Keratinocyte (primary cell): ENCODE data around the gene KIF3A. TPM values are rescaled to one million over a fixed set of nuclear protein-coding genes. Genes with fewer than 3 reads are reported as not detected.

Source experiments
- DNase-seq: peaks from one replicate; pipeline ENCODE4 v3.0.0-alpha.2; 2011; ENCODE audit warnings: low read depth, missing footprints, low spot score
- FAIRE-seq: peaks from 2 replicates; lab custom pipeline; 2011; peaks lifted over from hg19 to GRCh38; lab: Jason Lieb, UNC
- H2AFZ ChIP-seq: 2 replicates; pipeline ENCODE4 v1.6.0; 2012; ENCODE audit warnings: low read length, control low read depth, inconsistent platforms; ENCODE audit not compliant: control insufficient read depth
- H3K27ac ChIP-seq: 2 replicates; pipeline ENCODE4 v1.5.1; 2011; ENCODE audit warnings: low read length; ENCODE audit not compliant: control insufficient read depth, insufficient read depth
- H3K27me3 ChIP-seq: 3 replicates; pipeline ENCODE4 v1.6.0; 2011; ENCODE audit warnings: low read length; ENCODE audit not compliant: control insufficient read depth, insufficient read depth; ENCODE audit errors: extremely low read depth
- H3K36me3 ChIP-seq, 2 experiments: 2 replicates in 1 of 2; 3 replicates in 1 of 2; pipeline ENCODE4 v1.5.1; 2011; ENCODE audit warnings: low read length in 2 of 2, mild to moderate bottlenecking in 1 of 2; ENCODE audit not compliant: control insufficient read depth in 2 of 2, insufficient read depth in 2 of 2; ENCODE audit errors: extremely low read depth in 1 of 2
- H3K4me1 ChIP-seq: 3 replicates; pipeline ENCODE4 v1.5.1; 2011; ENCODE audit warnings: low read length; ENCODE audit not compliant: control insufficient read depth, insufficient read depth; ENCODE audit errors: extremely low read depth
- H3K4me2 ChIP-seq: 3 replicates; pipeline ENCODE4 v1.6.0; 2011; ENCODE audit warnings: low read depth, low read length; ENCODE audit not compliant: control insufficient read depth, insufficient read depth; ENCODE audit errors: extremely low read depth
- H3K4me3 ChIP-seq, 3 experiments: fragments of 200-600 bp in 1 of 3; sonication (generic) in 1 of 3; 2 replicates in 2 of 3; 3 replicates in 1 of 3; pipeline ENCODE4 v1.5.1; 2011 to 2016; ENCODE audit warnings: low read length in 3 of 3, mild to moderate bottlenecking in 3 of 3, control low read depth in 2 of 3, inconsistent platforms in 1 of 3, low read depth in 1 of 3, mixed read lengths in 1 of 3, mixed run types in 1 of 3, moderate library complexity in 1 of 3; ENCODE audit not compliant: control insufficient read depth in 2 of 3, insufficient read depth in 2 of 3; ENCODE audit errors: extremely low read depth in 1 of 3
- H3K79me2 ChIP-seq: 2 replicates; pipeline ENCODE4 v1.6.0; 2012; ENCODE audit warnings: low read length; ENCODE audit not compliant: control insufficient read depth, insufficient read depth
- H3K9ac ChIP-seq: 3 replicates; pipeline ENCODE4 v1.6.0; 2011; ENCODE audit warnings: low read length; ENCODE audit not compliant: control insufficient read depth, insufficient read depth; ENCODE audit errors: extremely low read depth
- H3K9me1 ChIP-seq: 3 replicates; pipeline ENCODE4 v1.6.0; 2011; ENCODE audit warnings: low read length; ENCODE audit not compliant: control insufficient read depth, insufficient read depth; ENCODE audit errors: extremely low read depth
- H3K9me3 ChIP-seq: 2 replicates; pipeline ENCODE4 v1.5.1; 2012; ENCODE audit warnings: low read depth, low read length; ENCODE audit not compliant: control insufficient read depth
- H4K20me1 ChIP-seq: 3 replicates; pipeline ENCODE4 v1.6.0; 2011; ENCODE audit warnings: low read length; ENCODE audit not compliant: control insufficient read depth, insufficient read depth; ENCODE audit errors: extremely low read depth
- CTCF ChIP-seq, 3 experiments: IDR thresholded peaks in 1 of 3; conservative IDR thresholded peaks in 1 of 3; optimal IDR thresholded peaks in 1 of 3; 2 replicates in 2 of 3; 3 replicates in 1 of 3; pipeline versions ENCODE3 to v1.5.1; 2011; ENCODE audit warnings: low read length in 3 of 3, mild to moderate bottlenecking in 3 of 3, moderate library complexity in 2 of 3, control low read depth in 1 of 3, inconsistent platforms in 1 of 3; ENCODE audit not compliant: insufficient read depth in 2 of 3; ENCODE audit errors: extremely low read depth in 1 of 3
- EZH2 ChIP-seq: IDR thresholded peaks from one replicate; pipeline ENCODE4 v1.6.1; 2012; ENCODE audit warnings: inconsistent platforms, mild to moderate bottlenecking, low read length, moderate library complexity
- dilution Hi-C: fragments of 300-500 bp; cut with MboI; formaldehyde crosslinking; loops from one replicate; pipeline ENCODE4 v1.7.0; 2020; ENCODE audit warnings: low sequenced_read_pairs; ENCODE audit not compliant: extremely low pct_ligation_motif_present
- polyA plus RNA-seq, 5 experiments: library from polyadenylated mRNA; depleted of rRNA in 3 of 5; stranded (reverse) in 3 of 5; stranded (forward) in 1 of 5; unstranded in 1 of 5; fragments of >200 nt; gene quantifications; 1 replicate in 1 of 5; 2 replicates in 3 of 5; 3 replicates in 1 of 5; pipeline versions ENCODE4 v1.2.1 to v1.2.3, GENCODE V29; 2011 to 2012; ENCODE audit warnings: missing spikeins in 2 of 5, low read depth in 1 of 5, low replicate concordance in 1 of 5

The KIF3A gene
- polyA plus RNA-seq, 1 donor (not counting 4 experiments of a cell fraction or from before 2014, with no cell fraction given), result 15.4 TPM

- H3K4me3 ChIP-seq, result no peak overlapping the region
- FAIRE-seq, result no peak
- no peak for DNase-seq
- H3K9me3 ChIP-seq, result no peaks in the 10 kb centered on the region
- H3K27ac ChIP-seq, result no peak overlapping the region
- H3K4me2 ChIP-seq, result no peak overlapping the region
- no peaks in the 10 kb centered on the region for H3K36me3 ChIP-seq
- H3K79me2 ChIP-seq, result no peaks in the 10 kb centered on the region
- TF ChIP-seq CTCF (optimal IDR thresholded peaks at IDR 0.05 in 1 of 3, IDR thresholded peaks at IDR 0.05 in 1 of 3, conservative IDR thresholded peaks at IDR 0.05 in 1 of 3; ENCODE audit: extremely low read depth in 1 of 3, insufficient read depth in 2 of 3, low read length in 3 of 3), result no peak
- TF ChIP-seq EZH2, result no peak
- no peak overlapping the region for H3K9ac ChIP-seq
- dilution Hi-C loops, result no loop called here
- no peaks in the 10 kb centered on the region for H3K27me3 ChIP-seq
- H3K9me1 ChIP-seq, result no peaks in the 10 kb centered on the region
- no peak overlapping the region for H2AFZ ChIP-seq
- H4K20me1 ChIP-seq, result no peaks in the 10 kb centered on the region
- H3K4me1 ChIP-seq, result no peaks in the 10 kb centered on the region
These were observed 73.3 kb downstream of the KIF3A start for GRCh38 chr5:132663771-132664695.

- H3K9me3 ChIP-seq, result no peaks in the 10 kb centered on the region
- dilution Hi-C loops, result no loop called here
- TF ChIP-seq CTCF (optimal IDR thresholded peaks at IDR 0.05 in 1 of 3, IDR thresholded peaks at IDR 0.05 in 1 of 3, conservative IDR thresholded peaks at IDR 0.05 in 1 of 3; ENCODE audit: extremely low read depth in 1 of 3, insufficient read depth in 2 of 3, low read length in 3 of 3) (no peak), EZH2 (no peak)
- no peak for DNase-seq
- no peaks in the 10 kb centered on the region for H3K36me3 ChIP-seq
- FAIRE-seq, result no peak
- H3K9me1 ChIP-seq, result no peaks in the 10 kb centered on the region
- H3K4me1 ChIP-seq, result no peaks in the 10 kb centered on the region
- no peak overlapping the region for H3K4me2 ChIP-seq
- no peak overlapping the region for H3K4me3 ChIP-seq
- H3K79me2 ChIP-seq, result no peaks in the 10 kb centered on the region
- H4K20me1 ChIP-seq, result no peaks in the 10 kb centered on the region
- no peaks in the 10 kb centered on the region for H3K27me3 ChIP-seq
- no peak overlapping the region for H2AFZ ChIP-seq
- H3K27ac ChIP-seq, result no peak overlapping the region
- no peak overlapping the region for H3K9ac ChIP-seq
These were observed 74.2 kb downstream of the KIF3A start for GRCh38 chr5:132662925-132663770.
